HG03342 (cell line): ENCODE measurements around the gene AFG1L.
"Not testable (repeated sequence)": the region's sequence is repeated elsewhere in the genome, so short reads cannot be mapped to it uniquely, and the experiment has no call there.

Source experiments
- ATAC-seq: cut with Tn5 transposase; IDR thresholded peaks from one replicate; pipeline ENCODE4 v1.9.1; 2021; ENCODE audit warnings: mild to moderate bottlenecking, moderate library complexity; ENCODE audit not compliant: unreplicated experiment

AFG1L gene

GRCh38 chr6:108294727-108295625 lies at the start of gene AFG1L:
AFG1L (plus strand) TSS chr6:108295054; CDS start chr6:108295080, 26 bp downstream.
- peak; percentile 82 for ATAC-seq

DNA sequence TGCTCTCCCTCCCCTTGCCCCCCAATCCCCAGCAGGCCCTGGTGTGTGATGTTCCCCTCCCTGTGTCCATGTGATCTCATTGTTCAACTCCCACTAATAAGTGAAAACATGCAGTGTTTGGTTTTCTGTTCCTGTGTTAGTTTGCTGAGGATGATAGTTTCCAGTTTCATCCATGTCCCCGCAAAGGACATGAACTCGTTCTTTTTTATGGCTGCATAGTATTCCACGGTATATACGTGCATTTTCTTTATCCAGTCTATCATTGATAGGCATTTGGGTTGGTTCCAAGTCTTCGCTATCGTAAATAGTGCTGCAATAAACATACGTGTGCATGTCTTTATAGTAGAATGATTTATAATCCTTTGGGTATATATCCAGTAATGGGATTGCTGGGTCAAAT lies 49.8 kb upstream of the AFG1L start:
- ATAC-seq, result not testable (repeated sequence)

DNA sequence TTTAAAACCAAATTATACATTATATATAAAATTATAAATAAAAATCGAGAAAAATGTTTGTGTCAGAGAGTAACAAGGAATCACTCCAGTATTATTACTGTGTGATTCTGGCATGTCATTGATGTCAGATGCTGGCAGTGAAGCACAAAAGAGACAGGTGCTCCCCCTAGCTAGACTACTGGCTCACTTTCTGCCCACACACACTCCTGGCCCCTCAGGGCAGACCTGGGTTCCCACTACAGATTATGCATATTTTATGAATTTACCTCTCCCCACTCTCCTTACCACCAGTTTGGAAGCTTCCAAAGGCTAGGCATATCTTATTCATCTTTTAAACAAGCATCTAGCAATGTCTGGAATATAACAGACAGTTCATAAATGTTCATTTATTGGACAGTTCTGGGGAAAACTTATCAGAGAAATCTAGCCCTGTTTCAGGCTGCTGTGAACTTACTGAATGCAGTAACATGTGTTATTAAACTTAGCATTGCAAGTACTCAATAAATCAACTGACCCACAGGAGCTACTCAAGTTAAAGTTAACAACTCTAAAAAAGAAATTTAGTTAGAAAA lies 46.8 kb upstream of the AFG1L start:
- ATAC-seq, result no peak

- ATAC-seq, result no peak
Measured at GRCh38 chr6:108250240-108250866, 44.5 kb upstream of the AFG1L start.

DNA sequence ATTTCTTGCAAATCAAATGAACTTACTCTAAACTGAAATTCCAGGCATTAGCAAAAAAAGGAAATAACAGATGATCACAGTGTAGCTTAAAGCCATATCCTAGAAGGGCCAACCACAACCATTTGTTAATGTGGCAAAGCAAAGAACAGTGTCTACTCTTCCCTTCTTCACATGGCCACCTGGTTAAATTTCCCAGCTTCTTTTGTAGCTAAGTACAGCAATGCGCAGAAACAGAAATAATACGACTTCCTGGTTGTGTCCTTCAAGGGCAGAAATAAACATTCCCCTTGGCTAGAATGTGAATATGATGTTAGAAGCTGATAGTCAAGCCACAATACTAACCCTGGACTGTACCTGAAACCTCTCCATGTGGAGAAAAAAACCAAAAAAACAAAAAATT lies 43.6 kb upstream of the AFG1L start:
- no peak for ATAC-seq

- no peak for ATAC-seq
Measured at GRCh38 chr6:108252055-108252454, 42.8 kb upstream of the AFG1L start.

GRCh38 chr6:108253241-108253640 lies 41.6 kb upstream of the AFG1L start:
- no peak for ATAC-seq

GRCh38 chr6:108254433-108255410 lies 40.1 kb upstream of the AFG1L start:
- no peak for ATAC-seq

DNA sequence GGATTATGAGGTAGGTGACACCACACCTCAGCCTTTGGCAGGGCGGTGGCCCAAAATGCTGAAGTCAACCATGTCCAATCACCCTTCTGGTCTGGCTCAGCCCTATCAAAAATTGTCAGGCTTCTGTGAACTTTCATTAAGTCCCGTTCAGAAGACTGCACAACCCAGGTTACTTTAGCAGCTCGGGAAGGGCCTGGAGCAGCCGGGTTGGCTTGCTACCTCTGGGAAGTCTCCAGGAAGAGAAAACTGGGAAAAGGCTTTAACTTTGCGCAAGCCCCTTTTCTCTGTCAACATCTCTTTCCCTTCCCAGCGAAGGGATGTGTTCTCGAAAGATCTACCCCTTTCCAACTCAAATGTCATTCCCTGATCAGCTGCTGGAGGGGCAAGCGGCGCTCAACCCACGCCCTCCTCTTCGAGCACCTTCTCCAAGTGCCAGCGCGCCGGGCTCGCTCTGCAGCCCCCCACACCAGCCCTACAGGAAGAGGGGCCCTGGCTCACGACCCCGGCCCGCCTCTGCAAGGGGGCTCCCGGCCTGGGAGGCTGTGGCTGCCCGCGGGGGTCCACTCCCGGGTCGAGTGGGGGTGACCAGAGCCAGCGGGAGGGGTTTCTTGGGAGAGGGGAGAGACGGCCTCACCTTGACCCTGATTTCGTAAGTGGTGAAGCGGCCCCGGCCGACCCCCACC lies 34.6 kb upstream of the AFG1L start:
- ATAC-seq, result peak; percentile 1

DNA sequence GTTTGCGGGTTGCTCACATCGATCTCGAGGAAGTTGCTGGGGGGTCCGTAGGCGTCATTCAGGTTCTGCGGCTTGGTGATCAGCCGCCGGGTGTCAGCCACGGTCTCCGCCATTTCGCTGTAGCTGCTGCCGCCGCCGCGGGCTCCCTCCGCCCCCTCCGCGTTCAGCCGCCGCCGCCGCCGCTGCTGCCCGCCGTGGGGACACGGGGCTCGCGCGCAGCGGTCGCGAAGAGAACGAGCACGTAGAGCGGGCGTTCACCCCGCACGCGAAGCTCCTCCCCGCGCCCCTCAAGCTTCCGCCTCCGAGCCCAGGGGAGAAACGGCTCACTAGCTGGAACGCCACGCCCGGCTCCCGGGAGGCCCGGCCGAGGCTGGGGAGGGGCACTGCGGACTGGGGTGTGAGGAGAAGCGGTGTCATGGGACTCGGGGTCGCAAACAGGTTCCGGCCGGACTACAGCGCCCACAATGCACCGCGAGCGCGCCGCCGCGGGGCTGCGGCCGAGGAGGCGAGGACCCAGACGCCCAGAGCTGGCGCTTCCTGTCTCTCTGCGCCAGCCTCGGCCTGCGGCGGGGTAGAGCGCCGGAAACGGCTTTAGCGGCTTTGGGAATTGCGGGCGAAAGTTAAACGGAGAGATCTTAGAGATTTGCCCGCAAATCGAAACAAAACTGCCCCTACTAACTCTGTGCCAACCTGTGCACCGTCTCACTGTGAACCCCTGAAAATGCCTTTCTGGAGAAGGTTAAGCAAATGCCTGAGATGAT lies 33.9 kb upstream of the AFG1L start, which contains the start of gene SNX3:
Gene SNX3, minus strand, starts transcription at position 232 of the 761 bp plus-strand sequence. Its CDS starts 119 bp downstream, at position 113.
- ATAC-seq, result peak; percentile 91

DNA sequence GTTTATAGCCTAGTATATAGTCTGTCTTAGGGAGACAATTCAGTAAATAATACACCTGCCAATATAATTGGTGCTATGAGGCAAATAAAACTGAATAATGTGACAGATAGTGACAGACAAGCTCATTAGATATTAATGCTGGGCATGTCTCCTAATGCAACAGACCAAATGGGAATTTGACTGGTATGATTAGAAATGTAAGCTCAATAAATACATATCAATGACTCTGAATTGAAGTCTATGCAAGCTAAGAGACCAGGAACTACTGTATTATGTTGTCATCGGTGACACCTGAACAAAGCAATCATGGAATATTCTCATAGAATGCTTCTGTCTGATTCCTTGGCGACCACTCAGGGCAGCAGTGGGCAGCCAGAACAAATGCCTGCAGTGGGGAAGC lies 31.5 kb upstream of the AFG1L start:
- ATAC-seq, result no peak

GRCh38 chr6:108268845-108269244 lies 26.0 kb upstream of the AFG1L start:
- no peak for ATAC-seq

DNA sequence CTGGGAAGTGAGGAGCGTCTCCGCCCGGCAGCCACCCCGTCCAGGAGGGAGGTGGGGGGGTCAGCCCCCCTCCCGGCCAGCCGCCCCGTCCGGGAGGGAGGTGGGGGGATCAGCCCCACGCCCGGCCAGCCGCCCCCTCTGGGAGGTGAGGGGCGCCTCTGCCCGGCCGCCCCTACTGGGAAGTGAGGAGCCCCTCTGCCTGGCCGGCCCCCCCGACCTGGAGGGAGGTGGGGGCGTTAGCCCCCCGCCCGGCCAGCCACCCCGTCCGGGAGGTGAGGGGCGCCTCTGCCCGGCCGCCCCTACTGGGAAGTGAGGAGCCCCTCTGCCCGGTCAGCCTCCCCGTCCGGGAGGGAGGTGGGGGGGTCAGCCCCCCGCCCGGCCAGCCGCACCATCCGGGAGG lies 24.9 kb upstream of the AFG1L start:
- ATAC-seq, result not testable (repeated sequence)

DNA sequence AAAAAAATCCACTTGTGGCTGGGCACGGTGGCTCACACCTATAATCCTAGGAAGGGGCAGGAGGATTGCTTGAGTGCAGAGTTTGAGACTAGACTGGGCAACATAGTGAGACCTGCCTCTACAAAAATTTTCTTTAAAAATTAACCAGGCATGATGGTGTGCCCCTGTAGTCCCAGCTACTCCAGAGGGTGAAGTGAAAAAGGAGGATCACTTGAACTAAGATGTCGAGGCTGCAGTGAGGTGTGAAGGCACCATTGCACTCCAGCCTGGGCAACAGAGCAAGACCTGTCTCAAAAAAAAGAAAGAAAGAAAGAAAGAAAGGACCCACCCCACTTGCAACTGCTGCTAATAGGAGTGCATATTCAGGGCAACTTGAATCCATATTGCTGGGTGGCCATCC lies 20.3 kb upstream of the AFG1L start:
- ATAC-seq, result no peak

- ATAC-seq, result no peak
Measured at GRCh38 chr6:108275976-108276375, 18.9 kb upstream of the AFG1L start.

- no peak for ATAC-seq
Measured at GRCh38 chr6:108277295-108277694, 17.6 kb upstream of the AFG1L start.

DNA sequence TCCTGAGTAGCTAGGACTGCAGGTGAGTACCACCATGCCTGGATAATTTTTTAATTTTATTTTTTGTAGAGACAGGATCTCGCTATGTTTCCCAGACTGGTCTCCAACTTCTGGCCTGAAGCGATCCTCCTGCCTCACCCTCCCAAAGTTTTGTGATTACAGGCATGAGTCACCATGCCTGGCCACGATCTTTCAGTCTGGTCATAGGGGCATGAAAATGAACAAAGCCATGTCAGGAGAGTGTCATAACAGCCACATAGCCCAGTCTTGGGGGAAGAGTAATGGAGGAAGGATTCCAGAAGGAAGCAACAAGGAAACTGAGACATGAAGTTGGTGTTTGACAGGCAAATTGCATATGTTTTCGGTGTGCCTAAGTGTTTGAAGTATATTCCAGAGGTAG lies 17.0 kb upstream of the AFG1L start:
- no peak for ATAC-seq

GRCh38 chr6:108285381-108285780 lies 9.5 kb upstream of the AFG1L start:
- no peak for ATAC-seq

GRCh38 chr6:108286366-108286765 lies 8.5 kb upstream of the AFG1L start:
- no peak for ATAC-seq
